H1 (cell line): ENCODE results near the gene ORC2. TPM values are rescaled to one million over a fixed set of nuclear protein-coding genes. Genes with fewer than 3 reads are reported as not detected.

ENCODE experiments used
- CTBP2 ChIP-seq: IDR thresholded peaks from 2 replicates; pipeline ENCODE4 v1.7.0; 2011; ENCODE audit warnings: borderline replicate concordance, mild to moderate bottlenecking, moderate library complexity, mixed read lengths, low read length; ENCODE audit not compliant: insufficient read depth, insufficient read length
- polyA plus RNA-seq, 7 experiments: library from polyadenylated mRNA; depleted of rRNA in 3 of 7; stranded (reverse) in 5 of 7; unstranded in 2 of 7; fragments of >200 nt in 5 of 7; fragments of 200-250 nt in 2 of 7; gene quantifications; 1 replicate in 5 of 7; 2 replicates in 1 of 7; 4 replicates in 1 of 7; pipeline versions ENCODE4 v1.2.1 to v1.2.3, GENCODE V29; 2011 to 2013; ENCODE audit warnings: missing spikeins in 2 of 7, mixed read lengths in 2 of 7
- total RNA-seq: library from RNA; stranded (reverse); fragmentation: NEBNext Ultra II Directional; extraction: Animal tissue kit (Norgen Biotek cat#: 25700); gene quantifications from 2 replicates; pipeline ENCODE4 v1.2.1, GENCODE V29; 2021

ORC2 gene
- total and polyA plus RNA-seq, 2 of the 8 experiments (the other 6 are each of a cell fraction or from before 2014, with no cell fraction given): 7.1 to 89.8 TPM

DNA sequence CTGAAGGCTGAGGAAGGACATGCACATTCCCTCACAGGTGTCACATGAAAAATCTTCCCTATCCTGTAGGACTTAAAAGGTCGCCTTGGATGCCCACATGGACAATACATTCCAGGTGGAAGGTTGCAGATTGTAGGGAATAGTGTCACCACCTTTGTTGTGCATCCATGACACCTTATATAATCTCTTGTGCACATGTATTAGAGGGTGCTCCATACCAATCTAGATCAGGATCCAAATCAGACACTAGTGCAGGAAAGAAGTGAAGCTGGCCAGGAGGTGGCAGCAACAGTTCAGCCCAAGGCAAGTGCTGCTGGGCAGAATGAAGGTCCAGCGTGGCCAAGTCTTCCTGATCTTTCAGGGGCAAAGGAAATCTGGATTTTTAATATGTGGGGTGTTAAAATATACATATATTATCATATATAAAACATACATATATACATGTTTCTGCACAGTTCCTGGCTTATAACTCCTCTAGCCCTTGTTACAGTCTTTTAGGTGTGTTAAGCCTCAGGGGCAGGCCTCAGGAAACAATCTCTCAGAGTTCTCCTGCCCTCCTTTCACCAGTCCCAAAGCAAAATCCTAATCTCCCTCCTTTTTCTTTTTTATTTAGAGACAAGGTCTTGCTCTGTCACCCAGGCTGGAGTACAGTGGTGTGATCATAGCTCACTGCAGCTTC lies 57.7 kb downstream of the ORC2 start (continued):
- no peak for TF ChIP-seq CTBP2
